Measurements from ENCODE around the gene BRDT.

BRDT gene

GRCh38 chr1:91949356-91949699 is at the start of gene BRDT:
Gene BRDT, plus strand, starts transcription at chr1:91949401. Its CDS starts 13,354 bp downstream, at chr1:91962755.
- DNase-seq (ENCODE audit: low spot score): no peak

GRCh38 chr1:91900562-91900961 is 48.6 kb upstream of the BRDT start:
- no peak for DNase-seq (ENCODE audit: low spot score)

GRCh38 chr1:91901231-91901630 is 48.0 kb upstream of the BRDT start:
- DNase-seq (ENCODE audit: low spot score): no peak

GRCh38 chr1:91912266-91912665 is 36.9 kb upstream of the BRDT start:
- DNase-seq (ENCODE audit: low spot score): no peak

- DNase-seq (ENCODE audit: low spot score): no peak
Observed at GRCh38 chr1:91913018-91913417, 36.2 kb upstream of the BRDT start.

- no peak for DNase-seq (ENCODE audit: low spot score)
Observed at GRCh38 chr1:91916046-91916445, 33.2 kb upstream of the BRDT start.

- DNase-seq (ENCODE audit: low spot score): no peak
Observed at GRCh38 chr1:91916811-91917460, 32.3 kb upstream of the BRDT start.

- DNase-seq (ENCODE audit: low spot score): no peak
Observed at GRCh38 chr1:91919962-91920361, 29.2 kb upstream of the BRDT start.

- DNase-seq (ENCODE audit: low spot score): no peak
Observed at GRCh38 chr1:91924146-91924545, 25.1 kb upstream of the BRDT start.

- no peak for DNase-seq (ENCODE audit: low spot score)
Observed at GRCh38 chr1:91925644-91926435, 23.4 kb upstream of the BRDT start.

GRCh38 chr1:91928026-91928425 is 21.2 kb upstream of the BRDT start:
- no peak for DNase-seq (ENCODE audit: low spot score)

- no peak for DNase-seq (ENCODE audit: low spot score)
Observed at GRCh38 chr1:91929250-91929649, 20.0 kb upstream of the BRDT start.

GRCh38 chr1:91937613-91938012 is 11.6 kb upstream of the BRDT start:
- no peak for DNase-seq (ENCODE audit: low spot score)

- no peak for DNase-seq (ENCODE audit: low spot score)
Observed at GRCh38 chr1:91940496-91940895, 8.7 kb upstream of the BRDT start.

- no peak for DNase-seq (ENCODE audit: low spot score)
Observed at GRCh38 chr1:91944087-91944486, 5.1 kb upstream of the BRDT start.

GRCh38 chr1:91948097-91948496 is 1.1 kb upstream of the BRDT start:
- no peak for DNase-seq (ENCODE audit: low spot score)

GRCh38 chr1:91948501-91949355 is 473 bp upstream of the BRDT start:
- DNase-seq (ENCODE audit: low spot score): no peak

GRCh38 chr1:91952187-91952586 is 3.0 kb downstream of the BRDT start:
- DNase-seq (ENCODE audit: low spot score): no peak

GRCh38 chr1:91958926-91959325 is 9.7 kb downstream of the BRDT start:
- DNase-seq (ENCODE audit: low spot score): no peak

- no peak for DNase-seq (ENCODE audit: low spot score)
Observed at GRCh38 chr1:91968334-91968733, 19.1 kb downstream of the BRDT start.

- no peak for DNase-seq (ENCODE audit: low spot score)
Observed at GRCh38 chr1:91979383-91979782, 30.2 kb downstream of the BRDT start.

GRCh38 chr1:91980663-91981062 is 31.5 kb downstream of the BRDT start:
- no peak for DNase-seq (ENCODE audit: low spot score)

Data from Ammon's horn (tissue), 1 donor.